Activated naive CD8-positive, alpha-beta T cell treated with anti-CD3 and anti-CD28 coated beads, Interleukin-2, amount 10 ng/mL, durations not matched to agents 7 days and 5 days (primary cell): ENCODE results near the gene EFNA1. TPM values are rescaled to one million over a fixed set of nuclear protein-coding genes. Genes with fewer than 3 reads are reported as not detected.

Source experiments
- ATAC-seq: fragments of 150-1000 bp; cut with Tn5 transposase; one replicate; pipeline ENCODE4 v1.10.0; 2021; ENCODE audit warnings: low read depth, moderate library complexity
- POLR2A ChIA-PET: fragments of 350-600 bp; sonication (Branson Sonifier 250); formaldehyde crosslinking; loops from one replicate; lab custom pipeline; 2021; ENCODE audit warnings: antibody characterized with exemption; lab: Charles Lee
- DNase-seq: peaks from one replicate; pipeline ENCODE4 v3.0.0; 2021
- H3K27ac Mint-ChIP-seq: one replicate; pipeline ENCODE4 v1.8.0; 2022; ENCODE audit warnings: mild to moderate bottlenecking, mixed read lengths
- H3K27me3 Mint-ChIP-seq: one replicate; pipeline ENCODE4 v1.8.0; 2022; ENCODE audit warnings: mild to moderate bottlenecking, moderate library complexity, mixed read lengths
- H3K36me3 Mint-ChIP-seq: one replicate; pipeline ENCODE4 v1.8.0; 2021; ENCODE audit warnings: mild to moderate bottlenecking, mixed read lengths
- H3K4me1 Mint-ChIP-seq: one replicate; pipeline ENCODE4 v1.8.0; 2021; ENCODE audit warnings: mixed read lengths
- H3K4me3 Mint-ChIP-seq: one replicate; pipeline ENCODE4 v1.8.0; 2022; ENCODE audit warnings: mild to moderate bottlenecking, moderate library complexity, mixed read lengths
- H3K9me3 Mint-ChIP-seq: one replicate; pipeline ENCODE4 v1.8.0; 2021; ENCODE audit warnings: mixed read lengths
- total RNA-seq, 2 experiments: library from RNA; stranded (reverse); gene quantifications; one replicate each; pipeline ENCODE4 v1.2.3, GENCODE V29; 2021

EFNA1 gene
- total RNA-seq, 2 experiments from 2014 or later = 0.25 to 0.48 TPM

- Mint-ChIP-seq H3K27me3 (peaks cover 36% of the 10 kb centered on the region), H3K27ac (peak overlapping the region; percentile 98), H3K4me3 (peak overlapping the region; percentile 97), H3K36me3 (no peaks in the 10 kb centered on the region), H3K9me3 (no peaks in the 10 kb centered on the region), H3K4me1 (peaks cover 29% of the 10 kb centered on the region)
- peak; percentile 85 for ATAC-seq
- POLR2A ChIA-PET = interaction anchor here (0.6 to 3.5 kb wide), 17 partner anchors 10 to 294 kb away, joined by 3 to 26 read pairs (median 4); partner anchors contain the start of genes ADAM15, EFNA4, FLAD1 and KRTCAP2
- DNase-seq = peak; percentile 97
Observed at GRCh38 chr1:155084722-155085503, 42.8 kb upstream of the EFNA1 start.

- Mint-ChIP-seq H3K4me3 (peak overlapping the region; percentile 97), H3K27ac (peak overlapping the region; percentile 98), H3K9me3 (no peaks in the 10 kb centered on the region), H3K27me3 (peaks cover 30% of the 10 kb centered on the region), H3K4me1 (peaks cover 28% of the 10 kb centered on the region), H3K36me3 (no peaks in the 10 kb centered on the region)
- DNase-seq (peak; percentile 68), ATAC-seq (peak; percentile 20)
- POLR2A ChIA-PET = interaction anchor here (0.6 to 3.5 kb wide), 15 partner anchors 10 to 112 kb away, joined by 3 to 26 read pairs (median 4); partner anchors contain the start of genes ADAM15, EFNA4, FLAD1 and KRTCAP2
Observed at GRCh38 chr1:155085504-155086127, 42.1 kb upstream of the EFNA1 start.

GRCh38 chr1:155086128-155086741 lies 41.4 kb upstream of the EFNA1 start:
- Mint-ChIP-seq H3K9me3 (no peaks in the 10 kb centered on the region), H3K27ac (peak overlapping the region; percentile 76), H3K27me3 (peaks cover 26% of the 10 kb centered on the region), H3K36me3 (no peaks in the 10 kb centered on the region), H3K4me3 (peak overlapping the region; percentile 97), H3K4me1 (peaks cover 28% of the 10 kb centered on the region)
- no peak for ATAC-seq
- POLR2A ChIA-PET = interaction anchor here (1.2 to 3.5 kb wide), 4 partner anchors 23 to 86 kb away, joined by 5 to 26 read pairs (median 14); partner anchors contain the start of genes ADAM15, EFNA4 and KRTCAP2
- peak; percentile 91 for DNase-seq

GRCh38 chr1:155086856-155087535 lies 40.7 kb upstream of the EFNA1 start:
- Mint-ChIP-seq H3K9me3 (no peaks in the 10 kb centered on the region), H3K4me3 (no peak overlapping the region), H3K27me3 (peaks cover 21% of the 10 kb centered on the region), H3K27ac (no peak overlapping the region), H3K4me1 (peaks cover 25% of the 10 kb centered on the region), H3K36me3 (no peaks in the 10 kb centered on the region)
- POLR2A ChIA-PET = interaction anchor here (3.5 kb wide), 1 partner anchor 86 kb away, joined by 21 read pairs; the partner anchor contains the start of gene KRTCAP2
- DNase-seq (no peak), ATAC-seq (no peak)

- no peaks in the 10 kb centered on the region for H3K36me3 Mint-ChIP-seq
- ATAC-seq (peak; percentile 68), DNase-seq (peak; percentile 88)
- peaks cover 3% of the 10 kb centered on the region for H3K4me1 Mint-ChIP-seq
- no peak overlapping the region for H3K4me3 Mint-ChIP-seq
- peaks cover 21% of the 10 kb centered on the region for H3K27me3 Mint-ChIP-seq
- no peak overlapping the region for H3K27ac Mint-ChIP-seq
- POLR2A ChIA-PET = interaction anchor here (1.1 to 2.1 kb wide), 3 partner anchors 74 to 81 kb away, joined by 3 to 15 read pairs (median 7); partner anchors contain the start of gene KRTCAP2
- no peaks in the 10 kb centered on the region for H3K9me3 Mint-ChIP-seq
Observed at GRCh38 chr1:155091071-155092051, 36.3 kb upstream of the EFNA1 start.

- H3K27me3 Mint-ChIP-seq = peaks cover 28% of the 10 kb centered on the region
- ATAC-seq (no peak), DNase-seq (no peak)
- H3K4me1 Mint-ChIP-seq = peaks cover 3% of the 10 kb centered on the region
- POLR2A ChIA-PET = interaction anchor here (1.1 to 2.1 kb wide), 3 partner anchors 74 to 81 kb away, joined by 3 to 15 read pairs (median 7); partner anchors contain the start of gene KRTCAP2
- H3K9me3 Mint-ChIP-seq = no peaks in the 10 kb centered on the region
- H3K27ac Mint-ChIP-seq = no peak overlapping the region
- no peaks in the 10 kb centered on the region for H3K36me3 Mint-ChIP-seq
- no peak overlapping the region for H3K4me3 Mint-ChIP-seq
Observed at GRCh38 chr1:155092131-155092530, 35.5 kb upstream of the EFNA1 start.

- POLR2A ChIA-PET = no interaction called here
- no peak for ATAC-seq
- DNase-seq = no peak
- Mint-ChIP-seq H3K27me3 (peaks cover 29% of the 10 kb centered on the region), H3K4me3 (no peak overlapping the region), H3K9me3 (no peaks in the 10 kb centered on the region), H3K27ac (no peak overlapping the region), H3K4me1 (peaks cover 3% of the 10 kb centered on the region), H3K36me3 (no peaks in the 10 kb centered on the region)
Observed at GRCh38 chr1:155092641-155093040, 35.0 kb upstream of the EFNA1 start.

- H3K4me1 Mint-ChIP-seq = peaks cover 3% of the 10 kb centered on the region
- POLR2A ChIA-PET = no interaction called here
- DNase-seq = no peak
- H3K36me3 Mint-ChIP-seq = no peaks in the 10 kb centered on the region
- no peak overlapping the region for H3K4me3 Mint-ChIP-seq
- H3K27me3 Mint-ChIP-seq = peaks cover 33% of the 10 kb centered on the region
- ATAC-seq = peak; percentile 30
- H3K9me3 Mint-ChIP-seq = no peaks in the 10 kb centered on the region
- H3K27ac Mint-ChIP-seq = no peak overlapping the region
Observed at GRCh38 chr1:155093911-155094621, 33.6 kb upstream of the EFNA1 start.

GRCh38 chr1:155094622-155094948 lies 33.1 kb upstream of the EFNA1 start:
- H3K9me3 Mint-ChIP-seq = no peaks in the 10 kb centered on the region
- H3K27ac Mint-ChIP-seq = no peak overlapping the region
- H3K4me3 Mint-ChIP-seq = no peak overlapping the region
- DNase-seq (no peak), ATAC-seq (no peak)
- H3K27me3 Mint-ChIP-seq = peaks cover 33% of the 10 kb centered on the region
- peaks cover 3% of the 10 kb centered on the region for H3K4me1 Mint-ChIP-seq
- H3K36me3 Mint-ChIP-seq = no peaks in the 10 kb centered on the region
- POLR2A ChIA-PET = no interaction called here

- no peak overlapping the region for H3K27ac Mint-ChIP-seq
- H3K27me3 Mint-ChIP-seq = peaks cover 32% of the 10 kb centered on the region
- H3K9me3 Mint-ChIP-seq = no peaks in the 10 kb centered on the region
- no peak overlapping the region for H3K4me3 Mint-ChIP-seq
- POLR2A ChIA-PET = interaction anchor here (0.7 kb wide), 1 partner anchor 73 kb away, joined by 4 read pairs; no protein-coding TSS in a partner anchor
- H3K4me1 Mint-ChIP-seq = no peaks in the 10 kb centered on the region
- ATAC-seq (no peak), DNase-seq (no peak)
- no peaks in the 10 kb centered on the region for H3K36me3 Mint-ChIP-seq
Observed at GRCh38 chr1:155099331-155099730, 28.3 kb upstream of the EFNA1 start.

- H3K4me1 Mint-ChIP-seq = no peaks in the 10 kb centered on the region
- H3K9me3 Mint-ChIP-seq = no peaks in the 10 kb centered on the region
- DNase-seq (no peak), ATAC-seq (no peak)
- POLR2A ChIA-PET = interaction anchor here (1.0 kb wide), 1 partner anchor 46 kb away, joined by 3 read pairs; no protein-coding TSS in a partner anchor
- H3K27me3 Mint-ChIP-seq = peaks cover 14% of the 10 kb centered on the region
- H3K4me3 Mint-ChIP-seq = no peak overlapping the region
- H3K36me3 Mint-ChIP-seq = no peaks in the 10 kb centered on the region
- H3K27ac Mint-ChIP-seq = no peak overlapping the region
Observed at GRCh38 chr1:155103325-155103724, 24.4 kb upstream of the EFNA1 start.
